H1 (cell line): Measurements from ENCODE around the gene UNC13C. TPM values are rescaled to one million over a fixed set of nuclear protein-coding genes. Genes with fewer than 3 reads are reported as not detected.

Experiments
- CREB1 ChIP-seq: IDR thresholded peaks from 2 replicates; pipeline ENCODE4 v1.6.1; 2012; ENCODE audit warnings: inconsistent platforms
- KDM5A ChIP-seq: fragments of 200-600 bp; IDR thresholded peaks from 2 replicates; pipeline ENCODE4 v1.7.1; 2012; ENCODE audit warnings: mild to moderate bottlenecking, low read length, inconsistent platforms, mixed read lengths
- RXRA ChIP-seq: IDR thresholded peaks from 2 replicates; pipeline ENCODE4 v1.6.1; 2011; ENCODE audit warnings: low read depth, mild to moderate bottlenecking, low read length, moderate library complexity; ENCODE audit not compliant: insufficient read depth
- SIX5 ChIP-seq: IDR thresholded peaks from 2 replicates; pipeline ENCODE4 v1.6.1; 2011; ENCODE audit warnings: mild to moderate bottlenecking, low read depth, low read length
- SP2 ChIP-seq: IDR thresholded peaks from 2 replicates; pipeline ENCODE4 v1.6.1; 2012; ENCODE audit warnings: mild to moderate bottlenecking, low read length, inconsistent platforms
- polyA plus RNA-seq, 7 experiments: library from polyadenylated mRNA; depleted of rRNA in 3 of 7; stranded (reverse) in 5 of 7; unstranded in 2 of 7; fragments of >200 nt in 5 of 7; fragments of 200-250 nt in 2 of 7; gene quantifications; 1 replicate in 5 of 7; 2 replicates in 1 of 7; 4 replicates in 1 of 7; pipeline versions ENCODE4 v1.2.1 to v1.2.3, GENCODE V29; 2011 to 2013; ENCODE audit warnings: missing spikeins in 2 of 7, mixed read lengths in 2 of 7
- total RNA-seq: library from RNA; stranded (reverse); fragmentation: NEBNext Ultra II Directional; extraction: Animal tissue kit (Norgen Biotek cat#: 25700); gene quantifications from 2 replicates; pipeline ENCODE4 v1.2.1, GENCODE V29; 2021

The UNC13C gene
- total and polyA plus RNA-seq, 2 of the 8 experiments (the other 6 are each of a cell fraction or from before 2014, with no cell fraction given): 0.02 to 0.13 TPM

DNA sequence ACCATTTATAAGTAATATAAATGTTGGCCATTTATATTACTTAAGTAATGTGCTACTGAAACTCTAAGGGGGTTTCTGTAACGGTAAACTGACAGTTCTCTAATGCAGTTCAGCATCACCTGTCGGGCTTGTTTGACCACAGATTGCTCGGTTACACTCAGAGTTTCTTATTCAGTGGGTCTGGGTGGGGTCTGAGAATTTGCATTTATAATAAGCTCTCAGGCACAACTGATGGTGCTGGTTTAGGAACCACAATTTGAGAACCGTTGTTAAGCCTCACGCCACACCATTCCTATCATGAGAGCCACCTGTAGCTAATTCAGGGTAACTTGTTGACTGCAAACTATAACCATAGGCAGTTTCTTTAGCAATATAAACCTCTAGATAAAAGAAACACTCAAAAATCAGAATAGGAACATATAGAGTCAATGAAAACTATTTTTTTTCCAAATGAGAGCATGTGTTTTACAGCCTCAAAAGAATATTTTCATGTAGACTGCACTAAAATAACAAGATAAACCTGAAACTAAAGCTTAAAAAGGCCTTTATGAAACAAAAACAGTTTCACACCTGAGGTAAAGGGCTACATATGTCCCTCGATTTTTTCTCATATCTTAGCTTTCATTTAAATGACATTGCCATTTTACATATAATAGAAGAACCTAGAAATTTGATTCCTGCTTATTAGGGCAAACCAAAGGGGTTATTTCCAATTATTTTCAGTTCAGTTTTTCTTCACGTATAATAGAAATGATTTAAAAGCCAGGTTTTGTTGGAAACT lies 604.8 kb downstream of the UNC13C start (continued):
- no peak for TF ChIP-seq RXRA
- TF ChIP-seq CREB1: no peak
- no peak for TF ChIP-seq SP2
- TF ChIP-seq SIX5: no peak
- no peak for TF ChIP-seq KDM5A
